Activated CD8-positive, alpha-beta T cell treated with anti-CD3 and anti-CD28 coated beads for 36 hours (primary cell): ENCODE data around the gene TCF7L1. TPM values are rescaled to one million over a fixed set of nuclear protein-coding genes. Genes with fewer than 3 reads are reported as not detected.
A peak's percentile ranks its signal among the peaks of the same experiment; 100 is the strongest.

Experiments used
- ATAC-seq: fragments of 200-7000 bp; cut with Tn5 transposase; one replicate; pipeline ENCODE4 v1.10.0; 2021; ENCODE audit warnings: mild to moderate bottlenecking, moderate library complexity
- CTCF ChIA-PET: fragments of 350-600 bp; sonication (Branson Sonifier 250); formaldehyde crosslinking; loops from one replicate; lab custom pipeline; 2021; ENCODE audit warnings: antibody characterized with exemption; lab: Charles Lee
- POLR2A ChIA-PET: fragments of 350-600 bp; sonication (Branson Sonifier 250); formaldehyde crosslinking; loops from one replicate; lab custom pipeline; 2021; ENCODE audit warnings: antibody characterized with exemption; lab: Charles Lee
- DNase-seq: peaks from one replicate; pipeline ENCODE4 v3.0.0-alpha.2; 2020
- H3K27ac Mint-ChIP-seq: one replicate; pipeline ENCODE4 v1.8.0; 2021; ENCODE audit warnings: mild to moderate bottlenecking, mixed read lengths
- H3K27me3 Mint-ChIP-seq: one replicate; pipeline ENCODE4 v1.8.0; 2021; ENCODE audit warnings: mixed read lengths
- H3K36me3 Mint-ChIP-seq: one replicate; pipeline ENCODE4 v1.8.0; 2021; ENCODE audit warnings: low read depth, mixed read lengths
- H3K4me1 Mint-ChIP-seq: one replicate; pipeline ENCODE4 v1.8.0; 2021; ENCODE audit warnings: low read depth, mixed read lengths
- H3K4me3 Mint-ChIP-seq: one replicate; pipeline ENCODE4 v1.8.0; 2021; ENCODE audit warnings: mild to moderate bottlenecking, moderate library complexity, mixed read lengths
- H3K9me3 Mint-ChIP-seq: one replicate; pipeline ENCODE4 v1.8.0; 2021; ENCODE audit warnings: mixed read lengths
- CTCF ChIP-seq: fragments of 200-600 bp; IDR thresholded peaks from one replicate; pipeline ENCODE4 v1.8.0; 2022; ENCODE audit warnings: antibody characterized with exemption, mild to moderate bottlenecking
- intact Hi-C: fragments of 100-400 bp; cut with micrococcal nuclease; formaldehyde crosslinking; loops from one replicate; pipeline ENCODE4 v1.10.0; 2022
- total RNA-seq, 2 experiments: library from RNA; stranded (reverse); gene quantifications; one replicate each; pipeline ENCODE4 v1.2.3, GENCODE V29; 2021

The TCF7L1 gene
- total RNA-seq, 2 experiments from 2014 or later: not detected

- POLR2A ChIA-PET: interaction anchor here (1.0 to 3.5 kb wide), 4 partner anchors 9 to 16 kb away, joined by 3 to 46 read pairs (median 12); partner anchors contain the start of gene TGOLN2
- H3K27ac Mint-ChIP-seq: peak overlapping the region; percentile 62
- intact Hi-C loops: no loop called here
- H3K4me3 Mint-ChIP-seq: no peak overlapping the region
- no peak for TF ChIP-seq CTCF
- peaks cover 27% of the 10 kb centered on the region for H3K4me1 Mint-ChIP-seq
- ATAC-seq (no peak), DNase-seq (no peak)
- H3K9me3 Mint-ChIP-seq: no peaks in the 10 kb centered on the region
- no peaks in the 10 kb centered on the region for H3K27me3 Mint-ChIP-seq
- CTCF ChIA-PET: interaction anchor here (1.3 to 4.4 kb wide), 3 partner anchors 8 to 41 kb away, joined by 4 to 59 read pairs (median 5); partner anchors contain the start of gene TGOLN2
- no peaks in the 10 kb centered on the region for H3K36me3 Mint-ChIP-seq
These were observed 175.0 kb downstream of the TCF7L1 start for GRCh38 chr2:85308201-85308600.

GRCh38 chr2:85308896-85309555 lies 175.8 kb downstream of the TCF7L1 start:
- CTCF ChIA-PET: interaction anchor here (0.5 to 4.4 kb wide), 9 partner anchors 9 to 242 kb away, joined by 3 to 59 read pairs (median 4); partner anchors contain the start of gene TGOLN2
- Mint-ChIP-seq H3K27ac (peak overlapping the region; percentile 74), H3K36me3 (no peaks in the 10 kb centered on the region), H3K9me3 (no peaks in the 10 kb centered on the region), H3K4me3 (peak overlapping the region; percentile 71), H3K4me1 (peaks cover 31% of the 10 kb centered on the region), H3K27me3 (no peaks in the 10 kb centered on the region)
- POLR2A ChIA-PET: interaction anchor here (0.6 to 3.5 kb wide), 5 partner anchors 10 to 257 kb away, joined by 3 to 46 read pairs (median 6); partner anchors contain the start of genes ELMOD3, RETSAT and TGOLN2
- DNase-seq: peak; percentile 40
- no peak for TF ChIP-seq CTCF
- ATAC-seq: peak; percentile 32
- intact Hi-C loops: no loop called here

GRCh38 chr2:85309699-85310321 lies 176.6 kb downstream of the TCF7L1 start:
- DNase-seq (peak; percentile 40), ATAC-seq (peak; percentile 43)
- TF ChIP-seq CTCF: no peak
- intact Hi-C loops: no loop called here
- CTCF ChIA-PET: interaction anchor here (0.5 to 4.4 kb wide), 8 partner anchors 8 to 243 kb away, joined by 3 to 59 read pairs (median 4); partner anchors contain the start of gene TGOLN2
- H3K4me1 Mint-ChIP-seq: peaks cover 34% of the 10 kb centered on the region
- H3K27ac Mint-ChIP-seq: peak overlapping the region; percentile 74
- POLR2A ChIA-PET: interaction anchor here (0.6 to 3.5 kb wide), 5 partner anchors 9 to 257 kb away, joined by 3 to 46 read pairs (median 6); partner anchors contain the start of genes ELMOD3, RETSAT and TGOLN2
- peaks cover 3% of the 10 kb centered on the region for H3K36me3 Mint-ChIP-seq
- H3K4me3 Mint-ChIP-seq: peak overlapping the region; percentile 71
- no peaks in the 10 kb centered on the region for H3K27me3 Mint-ChIP-seq
- no peaks in the 10 kb centered on the region for H3K9me3 Mint-ChIP-seq

GRCh38 chr2:85310330-85310729 lies 177.1 kb downstream of the TCF7L1 start:
- Mint-ChIP-seq H3K9me3 (no peaks in the 10 kb centered on the region), H3K4me3 (peak overlapping the region; percentile 71), H3K27ac (peak overlapping the region; percentile 74), H3K36me3 (peaks cover 6% of the 10 kb centered on the region), H3K27me3 (no peaks in the 10 kb centered on the region), H3K4me1 (peaks cover 32% of the 10 kb centered on the region)
- TF ChIP-seq CTCF: no peak
- ATAC-seq (no peak), DNase-seq (no peak)
- intact Hi-C loops: no loop called here
- CTCF ChIA-PET: interaction anchor here (1.2 to 4.4 kb wide), 4 partner anchors 8 to 238 kb away, joined by 3 to 59 read pairs (median 5); no protein-coding TSS in a partner anchor
- POLR2A ChIA-PET: interaction anchor here (0.6 to 3.5 kb wide), 4 partner anchors 9 to 184 kb away, joined by 3 to 46 read pairs (median 13); partner anchors contain the start of genes ELMOD3, RETSAT and TGOLN2
